Measurements from ENCODE around the gene SLC45A1. TPM values are rescaled to one million over a fixed set of nuclear protein-coding genes. Genes with fewer than 3 reads are reported as not detected.
A peak's percentile ranks its signal among the peaks of the same experiment; 100 is the strongest.

The SLC45A1 gene
- total RNA-seq, 2 donors from 2014 or later: 1.0 to 3.0 TPM

GRCh38 chr1:8312235-8313218, 5.4 kb upstream of the SLC45A1 start:
- Histone ChIP-seq H3K36me3 (no peaks in the 10 kb centered on the region), H3K27me3 (no peaks in the 10 kb centered on the region), H3K27ac (no peak overlapping the region), H3K4me3 (no peak overlapping the region), H3K4me1 (peaks cover 0 to 23% of the 10 kb centered on the region in 2 donors), H3K9me3 (no peaks in the 10 kb centered on the region)
- TF ChIP-seq CTCF (IDR thresholded peaks at IDR 0.05): no peak
- DNase-seq (ENCODE audit: low spot score): no peak

- Histone ChIP-seq H3K36me3 (no peaks in the 10 kb centered on the region), H3K4me1 (peaks cover 0 to 28% of the 10 kb centered on the region in 2 donors), H3K4me3 (no peak overlapping the region), H3K27me3 (no peaks in the 10 kb centered on the region), H3K27ac (no peak overlapping the region), H3K9me3 (no peaks in the 10 kb centered on the region)
- DNase-seq (ENCODE audit: low spot score): no peak
- TF ChIP-seq CTCF (IDR thresholded peaks at IDR 0.05): no peak
These were observed 4.7 kb upstream of the SLC45A1 start for GRCh38 chr1:8313231-8313630.

GRCh38 chr1:8314346-8315280, 3.3 kb upstream of the SLC45A1 start:
- no peak overlapping the region for H3K27ac ChIP-seq
- H3K4me1 ChIP-seq: peaks cover 0 to 35% of the 10 kb centered on the region in 2 donors
- H3K9me3 ChIP-seq: no peaks in the 10 kb centered on the region
- peak; percentile 76 for DNase-seq (ENCODE audit: low spot score)
- H3K27me3 ChIP-seq: no peaks in the 10 kb centered on the region
- peak; percentile 67 to 87 for TF ChIP-seq CTCF (IDR thresholded peaks at IDR 0.05)
- no peaks in the 10 kb centered on the region for H3K36me3 ChIP-seq
- no peak overlapping the region for H3K4me3 ChIP-seq

GRCh38 chr1:8315573-8316475, 2.1 kb upstream of the SLC45A1 start:
- Histone ChIP-seq H3K9me3 (no peaks in the 10 kb centered on the region), H3K4me3 (no peak overlapping the region), H3K27me3 (no peaks in the 10 kb centered on the region), H3K4me1 (peaks cover 0 to 35% of the 10 kb centered on the region in 2 donors), H3K27ac (no peak overlapping the region), H3K36me3 (no peaks in the 10 kb centered on the region)
- DNase-seq (ENCODE audit: low spot score): no peak
- no peak for TF ChIP-seq CTCF (IDR thresholded peaks at IDR 0.05)

- TF ChIP-seq CTCF (IDR thresholded peaks at IDR 0.05): no peak
- Histone ChIP-seq H3K4me1 (peaks cover 0 to 28% of the 10 kb centered on the region in 2 donors), H3K4me3 (peak overlapping the region; percentile 57 to 78), H3K9me3 (no peaks in the 10 kb centered on the region), H3K27me3 (no peaks in the 10 kb centered on the region), H3K36me3 (no peaks in the 10 kb centered on the region), H3K27ac (peak overlapping the region in 1 of 2 donors; percentile 68)
- no peak for DNase-seq (ENCODE audit: low spot score)
These were observed 522 bp downstream of the SLC45A1 start for GRCh38 chr1:8318436-8318835.

Measured in right atrium auricular region (tissue), 2 donors.